ENCODE measurements around the gene ARHGAP6.
"Not testable (repeated sequence)": the region's sequence is repeated elsewhere in the genome, so short reads cannot be mapped to it uniquely, and the experiment has no call there.

Gene ARHGAP6

GRCh38 chrX:11363069-11363594 is 302.6 kb downstream of the ARHGAP6 start:
- Histone ChIP-seq H3K36me3 (no peaks in the 10 kb centered on the region), H3K27me3 (peaks cover 37% of the 10 kb centered on the region), H3K9ac (no peak overlapping the region), H3K4me2 (peak overlapping the region; percentile 27), H4K20me1 (no peaks in the 10 kb centered on the region), H3K4me1 (peaks cover 10% of the 10 kb centered on the region; the same call in 1 of the 2 replicates), H3K4me3 (no peak overlapping the region), H3K27ac (0 out of 2 replicates have a peak overlapping the region, but pooled peaks have one; percentile 24), H3K9me3 (peaks cover 12% of the 10 kb centered on the region; the same call in 1 of the 2 replicates)
- no peak for TF ChIP-seq Cebpa-rat (IDR thresholded peaks at IDR 0.05)

- not testable (repeated sequence) for H3K27ac ChIP-seq
Measured at GRCh38 chrX:11361666-11362065, 304.1 kb downstream of the ARHGAP6 start.

GRCh38 chrX:11355944-11356343 is 309.8 kb downstream of the ARHGAP6 start:
- H3K27me3 ChIP-seq, result peaks cover 35% of the 10 kb centered on the region
- not testable (repeated sequence) for H3K27ac ChIP-seq, H3K9me3 ChIP-seq, H3K4me1 ChIP-seq, H3K4me3 ChIP-seq, H3K9ac ChIP-seq, H4K20me1 ChIP-seq, H3K4me2 ChIP-seq, H3K36me3 ChIP-seq

More at GRCh38 chrX:11361666-11362065, 304.1 kb downstream of the ARHGAP6 start:
- Histone ChIP-seq H3K9me3 (peaks cover 12% of the 10 kb centered on the region; the same call in 1 of the 2 replicates), H3K27me3 (peaks cover 37% of the 10 kb centered on the region)
- H4K20me1 ChIP-seq, H3K4me3 ChIP-seq, H3K36me3 ChIP-seq, H3K4me1 ChIP-seq, H3K4me2 ChIP-seq, H3K9ac ChIP-seq: not testable (repeated sequence)

- no peak for TF ChIP-seq Cebpa-rat (IDR thresholded peaks at IDR 0.05)
Measured at GRCh38 chrX:11355259-11355909, 310.3 kb downstream of the ARHGAP6 start.

GRCh38 chrX:11352296-11352741 is 313.4 kb downstream of the ARHGAP6 start:
- no peaks in the 10 kb centered on the region; the same call in 1 of the 2 replicates for H4K20me1 ChIP-seq
- H3K4me3 ChIP-seq, result no peak overlapping the region
- no peaks in the 10 kb centered on the region for H3K36me3 ChIP-seq
- H3K4me2 ChIP-seq, result no peak overlapping the region
- peaks cover 52% of the 10 kb centered on the region for H3K27me3 ChIP-seq
- no peak overlapping the region for H3K27ac ChIP-seq
- no peaks in the 10 kb centered on the region for H3K4me1 ChIP-seq
- no peak for TF ChIP-seq Cebpa-rat (IDR thresholded peaks at IDR 0.05)
- no peak overlapping the region for H3K9ac ChIP-seq
- H3K9me3 ChIP-seq, result no peaks in the 10 kb centered on the region; the same call in 1 of the 2 replicates

More at GRCh38 chrX:11355259-11355909, 310.3 kb downstream of the ARHGAP6 start:
- no peak overlapping the region for H3K27ac ChIP-seq
- no peaks in the 10 kb centered on the region; the same call in 1 of the 2 replicates for H3K9me3 ChIP-seq
- no peak overlapping the region for H3K4me2 ChIP-seq
- H4K20me1 ChIP-seq, result no peaks in the 10 kb centered on the region; the same call in 1 of the 2 replicates
- no peak overlapping the region for H3K9ac ChIP-seq
- no peaks in the 10 kb centered on the region for H3K36me3 ChIP-seq
- no peak overlapping the region for H3K4me3 ChIP-seq
- H3K4me1 ChIP-seq, result no peaks in the 10 kb centered on the region
- H3K27me3 ChIP-seq, result peaks cover 36% of the 10 kb centered on the region

GRCh38 chrX:11351375-11352295 is 314.1 kb downstream of the ARHGAP6 start:
- Histone ChIP-seq H3K27ac (no peak overlapping the region), H3K36me3 (no peaks in the 10 kb centered on the region), H4K20me1 (no peaks in the 10 kb centered on the region; the same call in 1 of the 2 replicates), H3K9ac (no peak overlapping the region), H3K4me1 (no peaks in the 10 kb centered on the region), H3K9me3 (no peaks in the 10 kb centered on the region; the same call in 1 of the 2 replicates), H3K27me3 (peaks cover 48% of the 10 kb centered on the region), H3K4me3 (no peak overlapping the region), H3K4me2 (no peak overlapping the region)
- TF ChIP-seq Cebpa-rat (IDR thresholded peaks at IDR 0.05), result no peak

- H3K9me3 ChIP-seq, result no peaks in the 10 kb centered on the region; the same call in 1 of the 2 replicates
- H3K36me3 ChIP-seq, result no peaks in the 10 kb centered on the region
- no peak overlapping the region for H3K9ac ChIP-seq
- H3K4me3 ChIP-seq, result no peak overlapping the region
- no peaks in the 10 kb centered on the region for H3K4me1 ChIP-seq
- no peak for TF ChIP-seq Cebpa-rat (IDR thresholded peaks at IDR 0.05)
- no peak overlapping the region for H3K27ac ChIP-seq
- H3K27me3 ChIP-seq, result peaks cover 53% of the 10 kb centered on the region
- no peaks in the 10 kb centered on the region for H4K20me1 ChIP-seq
- H3K4me2 ChIP-seq, result no peak overlapping the region
Measured at GRCh38 chrX:11349661-11350337, 315.9 kb downstream of the ARHGAP6 start.

- Histone ChIP-seq H3K9me3 (no peaks in the 10 kb centered on the region; the same call in 1 of the 2 replicates), H4K20me1 (no peaks in the 10 kb centered on the region), H3K4me2 (no peak overlapping the region), H3K27ac (no peak overlapping the region), H3K9ac (no peak overlapping the region), H3K36me3 (no peaks in the 10 kb centered on the region), H3K4me3 (no peak overlapping the region), H3K4me1 (no peaks in the 10 kb centered on the region), H3K27me3 (peaks cover 60% of the 10 kb centered on the region)
- no peak for TF ChIP-seq Cebpa-rat (IDR thresholded peaks at IDR 0.05)
Measured at GRCh38 chrX:11349020-11349419, 316.7 kb downstream of the ARHGAP6 start.

GRCh38 chrX:11347300-11347699 is 318.4 kb downstream of the ARHGAP6 start:
- Histone ChIP-seq H3K27ac (no peak overlapping the region), H3K4me1 (no peaks in the 10 kb centered on the region), H3K27me3 (peaks cover 70% of the 10 kb centered on the region), H4K20me1 (no peaks in the 10 kb centered on the region), H3K9ac (no peak overlapping the region), H3K9me3 (no peaks in the 10 kb centered on the region; the same call in 1 of the 2 replicates), H3K36me3 (no peaks in the 10 kb centered on the region), H3K4me2 (no peak overlapping the region), H3K4me3 (no peak overlapping the region)
- no peak for TF ChIP-seq Cebpa-rat (IDR thresholded peaks at IDR 0.05)

All from BLaER1 (cell line).